Ramos (cell line): ENCODE results near the gene ATG9B.
"Not testable (repeated sequence)": the region's sequence is repeated elsewhere in the genome, so short reads cannot be mapped to it uniquely, and the experiment has no call there.

Experiments used
- in situ Hi-C: fragments of 300-500 bp; cut with MboI; formaldehyde crosslinking; loops from one replicate; pipeline ENCODE4 v1.14.3; 2022; ENCODE audit warnings: low sequenced_read_pairs; ENCODE audit not compliant: unreplicated experiment

The ATG9B gene

GRCh38 chr7:151038951-151039849, 14.9 kb upstream of the ATG9B start:
- in situ Hi-C loops, result no loop called here

DNA sequence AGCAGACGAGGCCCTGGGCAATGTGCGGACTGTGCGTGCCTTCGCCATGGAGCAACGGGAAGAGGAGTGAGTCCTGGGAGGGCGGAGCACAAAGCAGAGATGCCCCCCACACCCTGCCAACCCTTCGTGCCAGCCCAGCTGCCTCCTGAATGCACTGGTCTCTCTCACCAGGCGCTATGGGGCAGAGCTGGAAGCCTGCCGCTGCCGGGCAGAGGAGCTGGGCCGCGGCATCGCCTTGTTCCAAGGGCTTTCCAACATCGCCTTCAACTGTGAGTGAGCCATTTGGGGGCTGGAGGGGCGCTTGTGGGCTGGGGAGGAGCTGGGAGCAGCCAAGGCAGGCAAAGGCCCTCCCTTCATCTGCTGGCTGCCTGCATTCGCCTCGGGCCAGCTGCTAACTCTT, 11.6 kb upstream of the ATG9B start:
- in situ Hi-C loops, result no loop called here

DNA sequence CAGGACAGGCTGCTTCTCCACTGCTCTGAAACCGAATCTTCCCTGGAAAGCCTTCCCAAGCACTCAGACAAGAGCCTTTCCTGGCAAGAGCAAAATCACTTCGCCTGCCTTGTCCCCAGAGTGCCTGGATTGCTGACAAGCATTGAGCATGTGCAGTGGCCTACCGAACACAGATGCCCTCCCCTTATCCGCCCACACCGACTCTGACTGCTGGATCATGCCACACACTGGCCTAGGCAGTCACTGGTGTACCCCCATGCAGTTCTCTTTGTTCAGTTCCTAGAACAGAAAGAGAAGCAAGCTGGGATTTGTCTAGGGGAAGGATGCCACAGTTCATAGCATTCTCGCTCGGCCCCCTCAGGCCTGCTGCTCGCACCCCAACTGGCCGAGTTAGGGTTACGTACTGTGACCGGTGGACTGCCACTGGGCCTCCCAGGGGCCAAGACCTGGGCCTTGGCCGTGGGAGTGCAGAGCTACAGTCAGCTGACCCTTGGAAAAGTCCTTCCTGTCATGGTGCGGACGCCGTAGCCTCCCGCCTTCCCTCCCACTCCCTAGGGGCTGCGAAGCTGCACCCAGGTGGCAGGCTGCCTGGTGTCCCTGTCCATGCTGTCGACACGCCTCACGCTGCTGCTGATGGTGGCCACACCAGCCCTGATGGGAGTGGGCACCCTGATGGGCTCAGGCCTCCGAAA, 10.9 kb upstream of the ATG9B start:
- in situ Hi-C loops, result no loop called here

- in situ Hi-C loops, result no loop called here
Observed at GRCh38 chr7:151034312-151035025, 10.2 kb upstream of the ATG9B start.

GRCh38 chr7:151033864-151034249, 9.6 kb upstream of the ATG9B start:
- in situ Hi-C loops, result no loop called here

GRCh38 chr7:151032936-151033863, 8.9 kb upstream of the ATG9B start:
- in situ Hi-C loops, result no loop called here

DNA sequence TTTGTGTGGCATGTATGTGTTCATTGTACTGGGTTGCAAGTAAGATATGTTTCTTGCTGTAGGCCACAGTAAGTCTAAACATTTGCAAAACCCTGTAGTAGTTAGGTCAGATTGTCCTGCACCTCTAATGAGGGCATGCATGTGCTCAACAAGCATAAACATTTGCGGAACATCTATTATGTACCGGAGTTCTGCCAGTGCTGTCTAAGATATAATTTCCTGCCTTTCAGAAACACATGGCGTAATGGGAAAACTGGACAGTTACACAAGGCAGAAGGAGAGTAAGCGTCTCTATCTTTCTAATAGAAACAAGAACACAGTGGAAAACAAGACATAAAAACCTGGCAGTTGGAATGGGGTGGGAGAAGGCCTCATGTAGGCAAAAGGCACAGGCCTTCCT, 6.7 kb upstream of the ATG9B start:
- in situ Hi-C loops, result no loop called here

DNA sequence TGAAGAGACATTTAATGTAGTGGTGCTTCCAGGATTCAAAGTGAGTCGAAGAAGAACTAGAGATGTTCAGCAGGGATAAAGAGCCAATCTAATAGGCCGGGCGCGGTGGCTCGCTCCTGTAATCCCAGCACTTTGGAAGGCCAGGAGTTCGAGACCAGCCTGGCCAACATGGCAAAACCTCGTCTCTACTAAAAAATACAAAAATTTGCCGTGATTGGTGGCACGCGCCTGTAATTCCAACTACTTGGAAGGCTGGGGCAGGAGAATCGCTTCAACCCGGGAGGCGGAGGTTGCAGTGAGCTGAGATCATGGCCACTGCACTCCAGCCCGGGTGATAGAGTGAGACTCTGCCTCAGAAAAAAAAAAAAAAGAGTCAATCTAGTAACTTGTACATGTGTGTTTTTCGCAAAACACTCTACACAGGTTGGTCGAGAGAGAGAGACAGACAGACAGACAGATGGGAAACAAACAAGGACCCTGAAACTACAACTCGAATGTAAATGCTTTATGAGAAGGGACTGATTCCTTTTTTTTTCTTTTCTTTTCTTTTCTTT, 4.7 kb upstream of the ATG9B start:
- in situ Hi-C loops, result no loop called here

DNA sequence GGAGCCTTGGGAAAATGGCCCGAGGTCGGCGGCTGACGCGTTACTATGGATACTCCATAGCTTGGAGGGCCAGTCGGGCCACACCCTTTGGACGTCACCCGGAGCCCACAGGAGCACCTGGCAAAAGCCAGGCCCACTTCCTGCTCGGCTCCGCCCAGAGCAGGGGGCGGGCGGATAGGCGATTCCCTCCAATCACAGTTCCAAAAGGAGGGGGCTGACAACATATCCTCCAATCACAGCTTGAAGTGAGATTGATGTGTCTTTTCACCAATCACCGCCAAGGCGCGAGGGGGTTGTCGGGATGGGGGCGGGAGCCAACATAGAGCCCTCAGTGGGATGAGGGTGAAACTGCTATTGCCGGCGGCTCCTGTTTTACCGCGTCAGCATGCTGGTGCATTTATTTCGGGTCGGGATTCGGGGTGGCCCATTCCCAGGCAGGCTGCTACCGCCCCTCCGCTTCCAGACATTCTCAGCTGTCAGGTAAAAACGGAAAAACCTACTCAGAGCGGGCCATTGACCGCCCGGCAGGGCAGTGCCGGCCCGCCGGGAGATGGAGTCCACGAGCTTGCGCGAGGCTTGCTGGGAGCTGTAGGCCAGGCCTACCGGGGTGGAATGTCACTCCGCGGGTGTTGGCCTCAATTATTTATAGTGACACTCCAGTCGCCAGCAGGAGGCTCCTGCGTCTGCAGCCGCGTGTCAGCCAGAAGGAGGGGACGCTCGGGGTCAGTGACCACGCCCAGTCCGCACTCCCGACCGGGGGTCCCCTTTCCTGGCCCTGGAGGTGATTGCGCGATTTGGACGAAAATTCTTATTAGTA, 4.0 kb upstream of the ATG9B start, which contains the start of gene ABCB8:
Gene ABCB8, plus strand, starts transcription at position 320 of the 817 bp plus-strand sequence. Its CDS starts 66 bp downstream, at position 386.
- in situ Hi-C loops, result no loop called here

GRCh38 chr7:151027728-151028130, 3.4 kb upstream of the ATG9B start:
- in situ Hi-C loops, result not testable (repeated sequence)

- in situ Hi-C loops, result not testable (repeated sequence)
Observed at GRCh38 chr7:151026771-151027727, 2.8 kb upstream of the ATG9B start.

- in situ Hi-C loops, result no loop called here
Observed at GRCh38 chr7:151025924-151026671, 1.8 kb upstream of the ATG9B start.

- in situ Hi-C loops, result no loop called here
Observed at GRCh38 chr7:151023232-151023631, 1.1 kb downstream of the ATG9B start.

- in situ Hi-C loops, result no loop called here
Observed at GRCh38 chr7:151020231-151020630, 4.1 kb downstream of the ATG9B start.

DNA sequence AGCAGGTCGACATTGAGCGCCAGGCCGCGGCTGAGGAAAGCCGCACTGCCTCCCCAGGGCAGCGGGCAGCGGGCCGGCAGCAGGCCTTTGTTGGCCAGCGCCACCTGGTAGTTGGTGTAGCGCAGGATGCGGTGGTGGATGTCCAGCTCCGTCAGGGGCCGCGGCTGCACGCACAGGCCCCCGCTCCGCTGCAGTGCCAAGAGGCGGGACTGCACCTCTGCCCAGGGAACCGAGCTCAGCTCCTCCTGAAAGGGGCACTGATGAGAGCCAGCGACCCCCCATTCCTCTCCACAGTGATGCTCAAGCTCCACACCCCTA, 5.2 kb downstream of the ATG9B start:
- in situ Hi-C loops, result no loop called here

DNA sequence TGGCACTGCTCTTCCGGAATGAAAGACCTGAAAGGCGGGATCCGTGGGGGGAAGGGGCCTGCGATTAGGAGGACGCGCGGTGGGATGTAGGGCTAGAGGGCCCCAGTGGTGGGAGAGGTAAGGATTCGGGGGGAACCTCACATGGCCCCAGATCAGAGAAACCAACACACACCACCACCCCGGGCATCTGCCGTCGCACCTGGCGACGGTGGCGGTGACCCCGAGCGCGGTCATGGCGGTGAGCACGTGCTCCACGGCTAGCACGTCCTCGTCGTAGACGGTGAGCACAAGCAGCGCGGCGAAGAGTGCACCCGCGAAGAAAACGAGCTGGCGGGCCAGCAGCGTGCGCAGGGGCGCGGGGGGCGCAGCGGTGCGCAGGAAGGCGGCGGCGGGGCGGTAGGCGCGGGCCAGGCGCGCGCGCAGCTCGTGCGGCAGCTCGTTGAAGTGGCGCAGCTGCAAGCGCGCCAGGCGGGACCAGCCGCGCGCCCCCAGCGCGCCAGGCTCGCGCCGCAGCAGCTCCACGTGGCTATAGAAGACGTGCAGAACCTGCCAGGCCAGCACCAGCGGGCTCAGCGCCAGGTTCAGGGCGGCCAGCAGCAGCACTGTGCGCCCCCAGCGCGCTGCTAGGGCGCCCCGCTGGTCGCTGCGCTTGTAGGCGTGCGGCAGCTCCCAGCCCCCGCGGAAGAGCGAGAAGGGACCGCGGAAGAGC, 5.7 kb downstream of the ATG9B start:
- in situ Hi-C loops, result no loop called here
